ENCODE measurements around the gene FADS2.

The FADS2 gene

DNA sequence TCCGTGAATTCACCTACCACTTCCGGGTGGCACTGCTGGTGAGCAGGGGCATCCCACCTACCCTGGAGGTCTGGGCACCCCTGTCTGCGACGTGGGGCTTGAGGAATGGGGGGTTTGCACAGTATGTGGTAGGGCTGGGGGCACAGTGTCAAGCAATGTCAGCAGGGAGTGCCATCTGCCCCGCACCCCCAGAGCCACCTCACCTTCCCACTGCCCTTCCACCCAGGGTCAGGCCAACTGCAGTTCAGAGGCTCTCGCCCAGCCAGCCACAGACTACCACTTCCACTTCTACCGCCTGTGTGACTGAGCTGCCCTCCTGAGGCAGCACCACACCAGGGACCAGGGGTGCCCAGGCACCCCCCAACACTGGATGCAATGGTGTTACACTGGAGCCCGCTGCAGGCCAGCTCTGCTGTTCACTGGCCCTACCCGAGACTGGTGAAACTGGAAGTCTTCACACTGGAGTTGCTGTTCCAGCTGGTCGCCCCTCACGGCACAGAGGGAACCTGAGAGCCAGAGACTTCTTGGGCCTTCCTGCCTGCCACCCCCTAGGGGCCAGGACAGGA is 42.2 kb upstream of the FADS2 start:
- no peaks in the 10 kb centered on the region for H3K27me3 ChIP-seq (ENCODE audit: control insufficient read depth in 1 of 2, insufficient read depth in 2 of 2, low read length in 2 of 2)
- peaks cover 4% of the 10 kb centered on the region for H3K4me1 ChIP-seq (ENCODE audit: insufficient read depth, low read length)
- no peaks in the 10 kb centered on the region for H3K9me3 ChIP-seq (ENCODE audit: low read length)
- no peak overlapping the region for H3K27ac ChIP-seq (ENCODE audit: low read depth, low read length)
- no peak overlapping the region for H3K9ac ChIP-seq (ENCODE audit: low read length)
- peaks cover 56% of the 10 kb centered on the region for H3K36me3 ChIP-seq (ENCODE audit: insufficient read depth, low read length)
- no peak overlapping the region for H3K4me3 ChIP-seq (ENCODE audit: low read depth in 1 of 2, low read length in 2 of 2)

GRCh38 chr11:61787928-61788491 is 40.1 kb upstream of the FADS2 start:
- Histone ChIP-seq H3K9ac (ENCODE audit: low read length) (no peak overlapping the region), H3K27ac (ENCODE audit: low read depth, low read length) (no peak overlapping the region), H3K36me3 (ENCODE audit: insufficient read depth, low read length) (peaks cover 56% of the 10 kb centered on the region), H3K4me3 (ENCODE audit: low read depth in 1 of 2, low read length in 2 of 2) (no peak overlapping the region), H3K27me3 (ENCODE audit: control insufficient read depth in 1 of 2, insufficient read depth in 2 of 2, low read length in 2 of 2) (no peaks in the 10 kb centered on the region), H3K4me1 (ENCODE audit: insufficient read depth, low read length) (peaks cover 12% of the 10 kb centered on the region), H3K9me3 (ENCODE audit: low read length) (no peaks in the 10 kb centered on the region)

DNA sequence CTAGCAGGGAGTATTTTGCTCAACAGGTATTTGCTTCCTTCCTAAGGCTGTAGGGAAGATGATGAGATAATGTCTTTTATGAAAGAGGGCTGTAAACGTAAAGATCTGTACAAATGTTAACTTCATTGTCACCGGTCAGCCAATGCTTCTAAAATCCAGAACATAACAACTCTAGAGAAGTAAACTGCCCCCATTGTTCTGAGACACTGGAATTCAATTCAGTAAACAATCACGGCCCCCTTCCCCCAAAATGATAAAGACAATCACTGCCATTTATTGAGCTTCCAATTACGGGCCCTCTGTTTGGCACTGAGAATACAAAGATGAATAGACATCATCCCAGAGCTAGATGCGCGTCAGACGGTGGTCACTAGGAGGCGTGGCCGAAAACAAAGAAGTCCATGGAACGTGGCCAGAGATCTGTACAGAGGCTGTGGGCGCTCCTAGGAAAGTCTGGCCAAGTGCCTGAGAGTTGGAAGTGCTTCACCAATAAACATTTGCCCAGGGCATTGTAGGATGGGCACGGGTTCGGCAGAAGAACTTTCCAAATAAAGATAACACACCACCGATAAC is 36.3 kb upstream of the FADS2 start:
- Histone ChIP-seq H3K9me3 (ENCODE audit: low read length) (no peaks in the 10 kb centered on the region), H3K27me3 (ENCODE audit: control insufficient read depth in 1 of 2, insufficient read depth in 2 of 2, low read length in 2 of 2) (no peaks in the 10 kb centered on the region), H3K9ac (ENCODE audit: low read length) (peak overlapping the region; percentile 99), H3K27ac (ENCODE audit: low read depth, low read length) (peak overlapping the region; percentile 97), H3K4me1 (ENCODE audit: insufficient read depth, low read length) (peaks cover 20% of the 10 kb centered on the region), H3K36me3 (ENCODE audit: insufficient read depth, low read length) (peaks cover 41% of the 10 kb centered on the region), H3K4me3 (ENCODE audit: low read depth in 1 of 2, low read length in 2 of 2) (peak overlapping the region; percentile 60 to 98)

- H3K9me3 ChIP-seq (ENCODE audit: low read length), result no peaks in the 10 kb centered on the region
- peaks cover 24% of the 10 kb centered on the region for H3K4me1 ChIP-seq (ENCODE audit: insufficient read depth, low read length)
- peak within 1 kb of the TSS; percentile 97 for H3K27ac ChIP-seq (ENCODE audit: low read depth, low read length)
- peak within 1 kb of the TSS; percentile 60 to 98 for H3K4me3 ChIP-seq (ENCODE audit: low read depth in 1 of 2, low read length in 2 of 2)
- no peaks in the 10 kb centered on the region for H3K27me3 ChIP-seq (ENCODE audit: control insufficient read depth in 1 of 2, insufficient read depth in 2 of 2, low read length in 2 of 2)
- H3K36me3 ChIP-seq (ENCODE audit: insufficient read depth, low read length), result peaks cover 34% of the 10 kb centered on the region
- H3K9ac ChIP-seq (ENCODE audit: low read length), result peak within 1 kb of the TSS; percentile 99
These were observed 35.6 kb upstream of the FADS2 start, which contains the start of the genes FEN1 and TMEM258 for GRCh38 chr11:61792310-61793082. TSS of gene FEN1 (plus strand) at chr11:61792911. CDS start at chr11:61795362, 2,451 bp downstream. TSS of gene TMEM258 (minus strand) at chr11:61792599. CDS start at chr11:61792558, 41 bp downstream.

GRCh38 chr11:61793083-61793828 is 34.8 kb upstream of the FADS2 start:
- Histone ChIP-seq H3K9me3 (ENCODE audit: low read length) (no peaks in the 10 kb centered on the region), H3K27me3 (ENCODE audit: control insufficient read depth in 1 of 2, insufficient read depth in 2 of 2, low read length in 2 of 2) (no peaks in the 10 kb centered on the region), H3K9ac (ENCODE audit: low read length) (peak overlapping the region; percentile 99), H3K4me3 (ENCODE audit: low read depth in 1 of 2, low read length in 2 of 2) (peak overlapping the region; percentile 60 to 98), H3K36me3 (ENCODE audit: insufficient read depth, low read length) (peaks cover 26% of the 10 kb centered on the region), H3K4me1 (ENCODE audit: insufficient read depth, low read length) (peaks cover 29% of the 10 kb centered on the region), H3K27ac (ENCODE audit: low read depth, low read length) (peak overlapping the region; percentile 97)

- peaks cover 29% of the 10 kb centered on the region for H3K4me1 ChIP-seq (ENCODE audit: insufficient read depth, low read length)
- no peak overlapping the region for H3K9ac ChIP-seq (ENCODE audit: low read length)
- no peak overlapping the region for H3K27ac ChIP-seq (ENCODE audit: low read depth, low read length)
- H3K9me3 ChIP-seq (ENCODE audit: low read length), result no peaks in the 10 kb centered on the region
- H3K27me3 ChIP-seq (ENCODE audit: control insufficient read depth in 1 of 2, insufficient read depth in 2 of 2, low read length in 2 of 2), result no peaks in the 10 kb centered on the region
- H3K36me3 ChIP-seq (ENCODE audit: insufficient read depth, low read length), result peaks cover 22% of the 10 kb centered on the region
- H3K4me3 ChIP-seq (ENCODE audit: low read depth in 1 of 2, low read length in 2 of 2), result peak overlapping the region in 1 of 2 donors; percentile 98
These were observed 34.3 kb upstream of the FADS2 start for GRCh38 chr11:61793829-61794204.

GRCh38 chr11:61794579-61794978 is 33.5 kb upstream of the FADS2 start:
- peaks cover 14% of the 10 kb centered on the region for H3K36me3 ChIP-seq (ENCODE audit: insufficient read depth, low read length)
- no peak overlapping the region for H3K4me3 ChIP-seq (ENCODE audit: low read depth in 1 of 2, low read length in 2 of 2)
- H3K9me3 ChIP-seq (ENCODE audit: low read length), result no peaks in the 10 kb centered on the region
- no peaks in the 10 kb centered on the region for H3K27me3 ChIP-seq (ENCODE audit: control insufficient read depth in 1 of 2, insufficient read depth in 2 of 2, low read length in 2 of 2)
- H3K9ac ChIP-seq (ENCODE audit: low read length), result no peak overlapping the region
- no peak overlapping the region for H3K27ac ChIP-seq (ENCODE audit: low read depth, low read length)
- H3K4me1 ChIP-seq (ENCODE audit: insufficient read depth, low read length), result peaks cover 29% of the 10 kb centered on the region

GRCh38 chr11:61795459-61795858 is 32.6 kb upstream of the FADS2 start:
- no peaks in the 10 kb centered on the region for H3K9me3 ChIP-seq (ENCODE audit: low read length)
- peaks cover 5% of the 10 kb centered on the region for H3K36me3 ChIP-seq (ENCODE audit: insufficient read depth, low read length)
- no peak overlapping the region for H3K9ac ChIP-seq (ENCODE audit: low read length)
- no peaks in the 10 kb centered on the region for H3K27me3 ChIP-seq (ENCODE audit: control insufficient read depth in 1 of 2, insufficient read depth in 2 of 2, low read length in 2 of 2)
- H3K4me1 ChIP-seq (ENCODE audit: insufficient read depth, low read length), result peaks cover 25% of the 10 kb centered on the region
- H3K27ac ChIP-seq (ENCODE audit: low read depth, low read length), result no peak overlapping the region
- H3K4me3 ChIP-seq (ENCODE audit: low read depth in 1 of 2, low read length in 2 of 2), result no peak overlapping the region

DNA sequence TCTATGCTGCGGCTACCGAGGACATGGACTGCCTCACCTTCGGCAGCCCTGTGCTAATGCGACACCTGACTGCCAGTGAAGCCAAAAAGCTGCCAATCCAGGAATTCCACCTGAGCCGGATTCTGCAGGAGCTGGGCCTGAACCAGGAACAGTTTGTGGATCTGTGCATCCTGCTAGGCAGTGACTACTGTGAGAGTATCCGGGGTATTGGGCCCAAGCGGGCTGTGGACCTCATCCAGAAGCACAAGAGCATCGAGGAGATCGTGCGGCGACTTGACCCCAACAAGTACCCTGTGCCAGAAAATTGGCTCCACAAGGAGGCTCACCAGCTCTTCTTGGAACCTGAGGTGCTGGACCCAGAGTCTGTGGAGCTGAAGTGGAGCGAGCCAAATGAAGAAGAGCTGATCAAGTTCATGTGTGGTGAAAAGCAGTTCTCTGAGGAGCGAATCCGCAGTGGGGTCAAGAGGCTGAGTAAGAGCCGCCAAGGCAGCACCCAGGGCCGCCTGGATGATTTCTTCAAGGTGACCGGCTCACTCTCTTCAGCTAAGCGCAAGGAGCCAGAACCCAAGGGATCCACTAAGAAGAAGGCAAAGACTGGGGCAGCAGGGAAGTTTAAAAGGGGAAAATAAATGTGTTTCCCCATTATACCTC is 32.1 kb upstream of the FADS2 start:
- no peak overlapping the region for H3K4me3 ChIP-seq (ENCODE audit: low read depth in 1 of 2, low read length in 2 of 2)
- H3K36me3 ChIP-seq (ENCODE audit: insufficient read depth, low read length), result peaks cover 4% of the 10 kb centered on the region
- H3K4me1 ChIP-seq (ENCODE audit: insufficient read depth, low read length), result peaks cover 25% of the 10 kb centered on the region
- H3K27ac ChIP-seq (ENCODE audit: low read depth, low read length), result no peak overlapping the region
- no peaks in the 10 kb centered on the region for H3K27me3 ChIP-seq (ENCODE audit: control insufficient read depth in 1 of 2, insufficient read depth in 2 of 2, low read length in 2 of 2)
- H3K9me3 ChIP-seq (ENCODE audit: low read length), result no peaks in the 10 kb centered on the region
- H3K9ac ChIP-seq (ENCODE audit: low read length), result no peak overlapping the region

DNA sequence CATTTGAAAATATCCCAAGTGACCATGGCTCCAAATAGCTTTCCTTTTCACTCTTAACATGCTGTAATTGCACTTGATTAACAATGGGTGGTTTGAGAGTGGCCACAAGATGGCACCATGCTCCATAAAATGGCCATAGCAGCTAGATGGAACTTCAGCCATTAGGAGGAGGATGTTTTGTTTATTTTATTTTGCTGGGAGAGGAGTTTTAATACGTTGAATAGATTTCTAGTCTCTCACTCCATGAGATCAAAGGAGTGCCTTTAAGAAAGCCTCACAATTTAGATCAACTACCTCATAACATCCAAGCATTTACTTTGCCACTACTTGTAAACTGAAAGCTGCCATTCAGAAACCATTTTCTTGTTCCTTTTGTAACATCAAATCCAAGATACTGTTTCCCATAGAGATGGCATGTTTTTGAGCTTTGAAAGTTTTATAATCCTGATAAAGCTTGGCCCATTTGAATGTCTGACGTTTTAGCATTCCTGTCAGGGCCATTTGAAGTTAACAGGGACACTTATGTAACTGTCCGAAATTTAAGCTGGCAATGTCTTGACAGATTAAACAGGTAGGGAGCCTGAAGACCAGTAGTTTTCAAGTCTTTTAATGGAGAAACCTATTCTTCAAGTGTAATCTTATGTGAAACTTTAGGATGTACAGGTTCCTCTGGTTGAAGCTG is 30.7 kb upstream of the FADS2 start:
- peak overlapping the region; percentile 19 for H3K27ac ChIP-seq (ENCODE audit: low read depth, low read length)

More for the DNA sequence above, 30.7 kb upstream of the FADS2 start:
- Histone ChIP-seq H3K27me3 (ENCODE audit: control insufficient read depth in 1 of 2, insufficient read depth in 2 of 2, low read length in 2 of 2) (no peaks in the 10 kb centered on the region), H3K4me1 (ENCODE audit: insufficient read depth, low read length) (peaks cover 17% of the 10 kb centered on the region), H3K4me3 (ENCODE audit: low read depth in 1 of 2, low read length in 2 of 2) (peak overlapping the region in 1 of 2 donors; percentile 20), H3K36me3 (ENCODE audit: insufficient read depth, low read length) (peaks cover 4% of the 10 kb centered on the region), H3K9me3 (ENCODE audit: low read length) (no peaks in the 10 kb centered on the region), H3K9ac (ENCODE audit: low read length) (peak overlapping the region; percentile 16)

Measured in muscle layer of colon (tissue), 2 donors.